Endodermal cell (in vitro differentiated cells): ENCODE data around the gene USP28. TPM values are rescaled to one million over a fixed set of nuclear protein-coding genes. Genes with fewer than 3 reads are reported as not detected.

ENCODE experiments used
- DNase-seq: peaks from one replicate; pipeline ENCODE4 v3.0.0-alpha.2; 2017
- H3K27ac ChIP-seq: 2 replicates; pipeline ENCODE4 v1.5.1; 2013; ENCODE audit warnings: mild to moderate bottlenecking, low read depth, low read length, moderate library complexity
- H3K27me3 ChIP-seq: 2 replicates; pipeline ENCODE4 v1.6.1; 2013; ENCODE audit warnings: mild to moderate bottlenecking, low read length, moderate library complexity; ENCODE audit not compliant: insufficient read depth, control insufficient read depth, poor library complexity, severe bottlenecking
- H3K36me3 ChIP-seq: 2 replicates; pipeline ENCODE4 v1.7.0; 2013; ENCODE audit warnings: mild to moderate bottlenecking, low read length, moderate library complexity; ENCODE audit not compliant: control insufficient read depth, insufficient read depth
- H3K4me1 ChIP-seq: one replicate; pipeline ENCODE4 v1.7.0; 2013; ENCODE audit warnings: low read length; ENCODE audit not compliant: control insufficient read depth, insufficient read depth
- H3K4me3 ChIP-seq: 2 replicates; pipeline ENCODE4 v1.5.1; 2013; ENCODE audit warnings: mild to moderate bottlenecking, low read length, moderate library complexity
- H3K9ac ChIP-seq: 2 replicates; pipeline ENCODE4 v1.6.1; 2013; ENCODE audit warnings: mild to moderate bottlenecking, low read length, moderate library complexity; ENCODE audit not compliant: poor library complexity, severe bottlenecking; ENCODE audit errors: extremely low read depth
- H3K9me3 ChIP-seq: 2 replicates; pipeline ENCODE4 v1.6.1; 2013; ENCODE audit warnings: mild to moderate bottlenecking, low read length, moderate library complexity; ENCODE audit not compliant: control insufficient read depth
- H3K27ac Mint-ChIP-seq: 2 replicates; pipeline ENCODE4 v1.8.0; 2020; ENCODE audit warnings: mixed read lengths
- H3K27me3 Mint-ChIP-seq: 2 replicates; pipeline ENCODE4 v1.8.0; 2021; ENCODE audit warnings: mild to moderate bottlenecking, mixed read lengths; ENCODE audit not compliant: insufficient read depth
- H3K36me3 Mint-ChIP-seq: 2 replicates; pipeline ENCODE4 v1.8.0; 2020; ENCODE audit warnings: low read depth, mixed read lengths
- H3K4me1 Mint-ChIP-seq: 2 replicates; pipeline ENCODE4 v1.8.0; 2020; ENCODE audit warnings: mixed read lengths
- H3K4me3 Mint-ChIP-seq: 2 replicates; pipeline ENCODE4 v1.8.0; 2020; ENCODE audit warnings: mild to moderate bottlenecking, moderate library complexity, mixed read lengths
- H3K9me3 Mint-ChIP-seq: 2 replicates; pipeline ENCODE4 v1.8.0; 2020; ENCODE audit warnings: mild to moderate bottlenecking, mixed read lengths
- CTCF ChIP-seq: fragments of 200-600 bp; sonication (generic); conservative IDR thresholded peaks from 2 replicates; pipeline ENCODE4 v1.5.0; 2021; ENCODE audit warnings: antibody characterized with exemption, mild to moderate bottlenecking
- WGBS, 2 experiments: methylation state at CpG; one replicate each; pipeline versions ENCODE4 v1.1.5 to v1.1.7; 2013; ENCODE audit warnings: missing lambda C conversion rate in 2 of 2, mixed read lengths in 1 of 2; ENCODE audit not compliant: insufficient coverage in 1 of 2, insufficient read length in 1 of 2; 5-methylcytosine and 5-hydroxymethylcytosine counted together
- total RNA-seq, 2 donors: library from RNA; stranded (reverse); fragmentation: NEBNext Ultra II Directional in 1 of 2; extraction: Animal tissue kit (Norgen Biotek cat#: 25700) in 1 of 2; gene quantifications; 2 replicates in 1 of 2; 3 replicates in 1 of 2; pipeline ENCODE4 v1.2.1, GENCODE V29; 2021

The USP28 gene
- total RNA-seq, 2 donors from 2014 or later, result 67.0 to 73.7 TPM

DNA sequence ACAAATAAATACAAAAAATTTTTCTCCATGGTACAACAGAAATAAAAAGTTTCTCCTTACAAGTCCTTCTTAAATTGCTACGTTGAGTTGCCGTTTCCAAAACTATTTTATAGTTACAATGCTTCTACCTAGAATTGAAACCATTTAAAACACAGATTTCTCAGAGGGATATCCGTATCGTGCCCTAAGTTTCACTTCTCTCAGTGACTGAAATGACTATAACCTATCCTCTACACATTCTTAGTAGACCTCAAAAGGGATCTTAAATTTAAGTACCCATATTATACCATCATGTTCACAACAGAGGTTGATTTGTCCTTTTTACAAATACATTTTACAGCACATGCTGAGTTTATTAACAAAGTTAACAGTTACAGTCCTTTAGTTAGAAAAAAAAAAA lies 44.1 kb downstream of the USP28 start:
- 92 to 96% methylated on average over 4 of the region's 4 CpGs for WGBS, 2 experiments
- no peaks in the 10 kb centered on the region for H3K27me3 Mint-ChIP-seq
- H3K4me3 Mint-ChIP-seq, result no peak overlapping the region
- no peak for TF ChIP-seq CTCF
- DNase-seq, result no peak
- no peak overlapping the region for H3K9ac ChIP-seq
- no peak overlapping the region for H3K4me3 ChIP-seq
- H3K27ac Mint-ChIP-seq, result no peak overlapping the region
- no peaks in the 10 kb centered on the region for H3K4me1 Mint-ChIP-seq
- H3K9me3 ChIP-seq, result no peaks in the 10 kb centered on the region
- H3K36me3 Mint-ChIP-seq, result peaks cover 59% of the 10 kb centered on the region
- H3K27me3 ChIP-seq, result no peaks in the 10 kb centered on the region
- no peaks in the 10 kb centered on the region for H3K4me1 ChIP-seq
- no peak overlapping the region for H3K27ac ChIP-seq
- peaks cover 76% of the 10 kb centered on the region for H3K36me3 ChIP-seq
- no peaks in the 10 kb centered on the region for H3K9me3 Mint-ChIP-seq

DNA sequence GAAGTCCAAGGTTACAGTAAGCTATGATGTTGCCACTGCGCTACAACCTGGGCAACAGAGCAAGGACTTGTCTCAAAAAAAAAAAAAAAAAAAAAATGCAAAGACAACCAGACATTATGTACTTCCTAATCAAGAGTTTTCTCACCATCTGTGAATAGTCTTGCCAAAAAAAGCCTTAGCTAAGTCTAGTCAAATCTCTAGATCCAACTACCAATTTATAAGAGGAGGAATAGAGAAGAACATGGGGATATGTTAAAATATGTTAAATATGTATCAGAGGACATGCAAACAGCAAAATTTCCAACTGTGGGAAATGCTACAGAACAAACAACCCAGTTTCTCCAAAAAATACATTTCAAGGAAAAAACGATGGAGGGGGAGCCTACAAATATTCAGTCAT lies 45.6 kb downstream of the USP28 start:
- Mint-ChIP-seq H3K27ac (no peak overlapping the region), H3K27me3 (no peaks in the 10 kb centered on the region), H3K4me3 (no peak overlapping the region), H3K36me3 (peaks cover 67% of the 10 kb centered on the region), H3K9me3 (peaks cover 8% of the 10 kb centered on the region), H3K4me1 (no peaks in the 10 kb centered on the region)
- Histone ChIP-seq H3K9me3 (no peaks in the 10 kb centered on the region), H3K4me1 (no peaks in the 10 kb centered on the region), H3K27ac (no peak overlapping the region), H3K27me3 (no peaks in the 10 kb centered on the region), H3K36me3 (peaks cover 80% of the 10 kb centered on the region), H3K4me3 (no peak overlapping the region), H3K9ac (no peak overlapping the region)
- TF ChIP-seq CTCF, result no peak
- WGBS, 2 experiments, result 63 to 80% methylated on average over 1 to 2 of the region's 2 CpGs
- DNase-seq, result no peak

DNA sequence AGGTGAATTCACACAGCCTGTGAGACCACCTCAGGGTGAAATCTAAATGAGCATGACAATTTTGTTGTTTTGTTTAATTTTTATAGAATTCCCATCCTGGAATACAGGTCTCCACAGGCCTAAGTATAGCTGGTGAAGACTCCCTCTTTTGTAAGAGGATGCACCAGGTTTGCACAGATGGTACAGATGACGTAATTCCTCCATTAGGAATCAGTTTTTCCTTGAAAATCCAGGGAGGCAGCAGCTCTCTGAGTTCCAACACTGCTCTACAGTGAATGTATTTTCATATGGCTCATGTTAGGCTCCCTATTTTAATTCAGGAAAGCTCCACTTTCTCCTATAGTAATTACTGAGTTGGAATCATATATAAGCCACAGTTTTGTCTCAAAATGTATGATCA lies 47.2 kb downstream of the USP28 start:
- Mint-ChIP-seq H3K4me3 (no peak overlapping the region), H3K4me1 (no peaks in the 10 kb centered on the region), H3K27me3 (no peaks in the 10 kb centered on the region), H3K27ac (no peak overlapping the region), H3K36me3 (peaks cover 65% of the 10 kb centered on the region), H3K9me3 (peaks cover 11% of the 10 kb centered on the region)
- H3K9ac ChIP-seq, result no peak overlapping the region
- WGBS, 2 experiments, result 92 to 100% methylated on average over 1 of the region's 1 CpG
- H3K4me3 ChIP-seq, result no peak overlapping the region
- H3K27me3 ChIP-seq, result no peaks in the 10 kb centered on the region
- no peak overlapping the region for H3K27ac ChIP-seq
- H3K36me3 ChIP-seq, result peaks cover 73% of the 10 kb centered on the region
- DNase-seq, result no peak
- H3K9me3 ChIP-seq, result no peaks in the 10 kb centered on the region
- H3K4me1 ChIP-seq, result no peaks in the 10 kb centered on the region
- TF ChIP-seq CTCF, result no peak
